ENCODE results near the gene TBC1D24. TPM values are rescaled to one million over a fixed set of nuclear protein-coding genes. Genes with fewer than 3 reads are reported as not detected.

TBC1D24 gene
- total and polyA plus RNA-seq, 9 of the 15 experiments (the other 6 are each of a cell fraction or from before 2014, with no cell fraction given) = 1.7 to 22.6 (median 7.2) TPM

- TF ChIP-seq TFAP4 (CRISPR knock-in tag; IDR thresholded peaks at IDR 0.05; ENCODE audit: borderline replicate concordance) (peak; percentile 57), ZNF76 (CRISPR knock-in tag; IDR thresholded peaks at IDR 0.05; ENCODE audit: borderline replicate concordance) (no peak), HIVEP1 (CRISPR knock-in tag; IDR thresholded peaks at IDR 0.05) (no peak), IRF2 (CRISPR knock-in tag; IDR thresholded peaks at IDR 0.05) (no peak), PRMT5 (CRISPR knock-in tag; IDR thresholded peaks at IDR 0.05) (no peak), RBM22 (IDR thresholded peaks at IDR 0.05; ENCODE audit: low read depth, low read length, poor library complexity, severe bottlenecking) (no peak), PHF21A (IDR thresholded peaks at IDR 0.05; ENCODE audit: borderline replicate concordance, low read depth) (no peak), JUN (IDR thresholded peaks at IDR 0.05; ENCODE audit: borderline replicate concordance, low read depth, low read length) (no peak), JUN (CRISPR knock-in tag; IDR thresholded peaks at IDR 0.05; ENCODE audit: borderline replicate concordance) (no peak), LCOR (CRISPR knock-in tag; IDR thresholded peaks at IDR 0.05) (no peak), NFYB (IDR thresholded peaks at IDR 0.05; ENCODE audit: extremely low read depth, insufficient read length) (no peak), ZNF165 (CRISPR knock-in tag; IDR thresholded peaks at IDR 0.05; ENCODE audit: borderline replicate concordance) (no peak), CTCF (IDR thresholded peaks at IDR 0.05 in 2 of 3, conservative IDR thresholded peaks at IDR 0.05 in 1 of 3; ENCODE audit: insufficient read depth in 2 of 3, low read depth in 1 of 3, low read length in 3 of 3) (peak; percentile 92 to 95 (median 95)), TGIF2 (CRISPR knock-in tag; IDR thresholded peaks at IDR 0.05) (no peak), ZNF75A (CRISPR knock-in tag; IDR thresholded peaks at IDR 0.05) (no peak), KLF6 (CRISPR knock-in tag; IDR thresholded peaks at IDR 0.05; ENCODE audit: borderline replicate concordance) (no peak), ZKSCAN8 (CRISPR knock-in tag; IDR thresholded peaks at IDR 0.05) (no peak), ZNF184 (CRISPR knock-in tag; IDR thresholded peaks at IDR 0.05) (no peak), TSHZ1 (CRISPR knock-in tag; IDR thresholded peaks at IDR 0.05) (no peak), TCF7L2 (IDR thresholded peaks at IDR 0.05; ENCODE audit: low read depth, low read length) (no peak), ZBTB9 (CRISPR knock-in tag; IDR thresholded peaks at IDR 0.05) (no peak)
Observed at GRCh38 chr16:2500918-2501750, 26.2 kb downstream of the TBC1D24 start (continued).
